ENCODE data around the gene PRDM16.

PRDM16 gene

DNA sequence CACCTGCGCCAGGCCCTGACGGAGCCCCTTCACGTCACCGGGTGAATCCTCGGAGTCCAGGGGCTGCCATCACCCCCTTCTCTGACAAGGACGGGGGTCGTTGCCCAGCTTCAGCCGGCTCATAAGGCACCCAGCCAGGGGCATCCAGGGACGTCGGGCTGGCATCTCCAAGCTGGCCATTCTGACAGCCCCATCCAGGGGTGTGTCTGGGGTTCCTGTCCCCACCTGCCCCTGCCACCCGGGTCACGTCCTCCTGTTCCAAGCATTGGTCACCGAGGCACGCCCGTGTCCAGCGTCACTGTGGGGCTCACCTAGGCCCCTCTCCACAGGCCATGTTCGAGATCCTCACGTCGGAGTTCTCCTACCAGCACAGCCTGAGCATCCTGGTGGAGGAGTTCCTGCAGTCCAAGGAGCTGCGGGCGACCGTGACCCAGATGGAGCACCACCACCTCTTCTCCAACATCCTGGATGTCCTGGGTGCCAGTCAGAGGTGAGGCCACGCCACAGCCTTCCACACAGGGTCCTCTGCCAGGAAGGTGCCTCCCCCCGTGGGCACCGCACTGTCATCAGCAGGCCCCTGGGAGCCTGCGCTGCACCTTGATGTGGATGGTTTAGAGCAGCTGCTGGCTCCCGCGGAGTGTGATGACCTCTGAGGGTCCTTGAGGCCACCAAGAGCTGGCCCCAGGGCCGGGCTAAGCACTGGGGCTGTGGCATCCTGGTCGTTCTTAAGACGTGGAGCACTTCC is 400.3 kb downstream of the PRDM16 start:
- no peak for DNase-seq

DNA sequence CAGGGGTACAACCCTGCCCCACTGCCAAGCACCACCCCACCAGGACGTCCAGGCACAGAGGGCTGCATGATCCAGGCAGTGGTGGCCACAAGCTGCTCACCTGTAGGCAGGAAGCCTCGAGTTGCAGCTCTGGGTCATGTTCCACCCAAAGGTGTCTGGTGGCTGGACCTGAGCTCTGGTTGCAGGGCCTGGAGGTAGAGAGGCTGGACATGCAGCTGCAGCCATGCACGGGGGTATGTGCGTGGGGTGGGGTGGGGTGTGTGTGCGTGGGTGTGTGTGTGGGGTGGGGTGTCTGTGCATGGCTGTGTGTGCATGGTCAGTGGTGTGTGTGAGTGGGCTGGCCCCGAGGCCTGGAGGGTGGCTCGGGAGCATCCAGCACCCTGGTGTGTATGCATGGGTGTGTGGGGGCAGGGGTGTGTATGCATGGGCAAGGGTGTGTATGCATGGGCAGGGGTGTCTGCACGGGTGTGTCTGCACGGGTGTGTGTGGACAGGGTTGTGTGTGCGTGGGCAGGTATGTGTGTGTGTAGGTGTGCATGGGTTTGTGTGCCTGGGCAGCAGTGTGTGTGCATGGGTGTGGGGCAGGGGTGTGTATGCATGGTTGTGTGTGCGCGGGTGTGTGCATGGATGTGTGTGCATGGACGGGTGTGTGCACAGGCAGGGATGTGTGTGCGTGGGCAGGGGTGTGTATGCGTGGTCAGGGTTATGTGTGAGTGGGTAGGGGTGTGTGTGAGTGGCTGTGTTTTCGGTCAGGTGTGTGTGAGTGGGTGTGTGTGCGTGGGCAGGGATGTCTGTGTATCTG is 401.0 kb downstream of the PRDM16 start:
- no peak for DNase-seq

DNA sequence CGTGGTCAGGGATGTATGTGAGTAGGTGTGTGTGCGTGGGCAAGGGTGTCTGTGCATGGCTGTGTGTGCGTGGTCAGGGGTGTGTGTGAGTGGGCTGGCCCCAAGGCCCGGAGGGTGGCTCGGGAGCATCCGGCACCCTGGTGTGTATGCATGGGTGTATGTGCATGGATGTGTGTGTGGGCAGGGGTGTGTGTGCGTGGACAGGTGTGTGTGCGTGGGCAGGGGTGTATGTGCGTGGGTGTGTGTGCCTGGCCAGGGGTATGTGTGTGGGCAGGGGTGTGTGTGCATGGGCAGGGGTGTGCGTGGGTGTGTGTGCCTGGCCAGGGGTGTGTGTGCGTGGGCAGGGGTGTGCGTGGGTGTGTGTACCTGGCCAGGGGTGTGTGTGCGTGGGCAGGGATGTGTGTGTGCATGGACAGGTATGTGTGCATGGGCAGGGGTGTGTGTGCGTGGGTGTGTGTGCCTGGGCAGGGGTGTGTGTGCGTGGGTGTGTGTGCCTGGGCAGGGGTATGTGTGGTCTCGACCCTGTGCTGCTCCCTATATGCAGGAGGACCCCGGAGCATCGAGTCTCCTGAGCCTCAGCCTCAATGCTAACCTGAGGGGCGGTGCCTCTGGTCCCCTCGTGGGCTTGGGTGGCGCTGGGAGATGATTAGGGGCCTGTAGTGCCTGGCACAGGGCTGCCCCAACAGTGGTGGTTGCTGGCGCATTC is 401.8 kb downstream of the PRDM16 start:
- DNase-seq: no peak

DNA sequence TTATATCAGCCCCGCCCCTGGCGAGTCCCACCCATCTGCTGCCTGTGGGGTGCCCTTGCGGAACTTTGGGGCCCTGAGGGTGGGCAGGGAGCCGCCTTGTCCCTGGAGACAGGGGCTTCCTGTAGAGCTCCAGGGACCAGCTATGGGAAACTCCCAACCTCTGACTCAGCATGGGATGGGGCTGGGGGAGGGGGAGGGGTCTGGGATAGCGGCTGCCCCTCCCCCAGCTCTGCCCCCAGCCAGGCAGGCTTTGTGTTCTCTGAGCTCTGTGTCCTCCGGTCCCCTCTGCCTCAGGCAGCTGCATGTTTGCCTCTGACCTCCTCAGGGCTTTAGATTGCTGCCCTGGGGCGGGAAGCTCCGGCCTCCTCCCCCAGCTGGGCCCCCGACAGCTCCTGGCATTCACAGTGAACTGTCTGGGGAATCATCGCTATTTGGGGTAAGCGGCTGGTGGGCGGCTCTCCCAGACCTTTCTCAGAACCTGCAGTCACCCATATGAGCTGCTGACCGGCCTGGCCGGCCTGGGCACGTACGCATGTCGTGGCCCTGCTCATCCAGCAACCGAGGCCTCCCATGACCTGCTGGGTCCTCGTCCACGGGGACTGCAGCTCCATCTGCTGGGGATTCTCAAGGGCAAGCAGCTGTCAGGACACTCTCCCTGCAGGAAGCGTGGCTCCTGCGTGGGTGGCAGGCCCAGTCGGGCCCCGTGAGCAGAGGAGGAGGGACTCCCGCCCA is 402.5 kb downstream of the PRDM16 start:
- DNase-seq: no peak

DNA sequence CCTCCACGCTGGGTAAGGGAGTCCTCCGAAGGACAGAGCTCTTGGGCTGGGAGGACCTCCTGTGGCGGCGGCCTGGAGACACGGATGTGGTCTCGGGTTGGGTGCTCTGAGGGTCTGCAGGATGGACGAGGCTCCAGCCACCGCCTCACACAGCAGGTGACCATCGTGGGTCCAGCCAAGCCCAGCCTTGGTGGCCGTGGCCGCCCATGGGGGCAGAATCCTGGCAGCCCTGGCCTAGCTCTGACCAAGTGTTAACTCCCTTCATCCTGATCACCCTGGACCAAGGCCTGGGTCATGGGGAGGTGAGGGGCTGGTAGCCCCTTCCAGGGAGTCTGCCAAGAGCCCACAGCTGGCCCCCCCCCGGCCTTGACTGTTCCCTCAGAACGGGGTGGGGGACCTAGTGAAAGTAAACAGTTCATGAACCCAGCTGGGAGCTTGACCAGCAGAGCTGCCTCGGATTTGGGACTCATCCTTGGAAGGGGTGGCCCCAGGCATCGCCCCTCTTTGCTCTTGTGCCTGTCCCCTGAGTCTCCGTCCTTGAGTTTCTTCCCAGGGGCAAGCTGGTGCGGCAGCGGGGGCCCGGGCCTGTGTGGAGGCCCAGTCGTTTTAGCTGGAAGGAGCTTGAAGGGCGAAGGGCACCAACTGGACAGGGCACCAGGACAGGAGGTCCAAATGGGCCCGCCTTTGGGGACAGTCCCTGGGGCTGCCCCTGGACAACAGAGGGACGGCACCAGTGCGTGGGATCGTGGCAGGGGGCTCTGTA is 403.3 kb downstream of the PRDM16 start:
- no peak for DNase-seq

DNA sequence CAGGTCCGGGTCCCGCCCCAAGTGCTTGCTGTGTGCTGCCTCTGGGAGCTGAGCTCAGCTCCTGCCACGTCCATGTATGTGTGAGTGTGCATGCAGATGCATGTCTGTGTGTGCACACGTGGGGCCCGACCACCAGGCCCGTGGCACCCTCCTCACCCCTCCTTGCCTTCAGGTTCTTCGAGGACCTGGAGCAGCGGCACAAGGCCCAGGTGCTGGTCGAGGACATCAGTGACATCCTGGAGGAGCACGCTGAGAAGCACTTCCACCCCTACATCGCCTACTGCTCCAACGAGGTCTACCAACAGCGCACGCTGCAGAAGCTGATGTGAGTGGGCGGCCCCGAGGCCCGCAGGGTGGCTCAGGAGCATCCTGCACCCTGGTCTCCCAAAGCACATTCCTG is 403.9 kb downstream of the PRDM16 start:
- DNase-seq: no peak

DNA sequence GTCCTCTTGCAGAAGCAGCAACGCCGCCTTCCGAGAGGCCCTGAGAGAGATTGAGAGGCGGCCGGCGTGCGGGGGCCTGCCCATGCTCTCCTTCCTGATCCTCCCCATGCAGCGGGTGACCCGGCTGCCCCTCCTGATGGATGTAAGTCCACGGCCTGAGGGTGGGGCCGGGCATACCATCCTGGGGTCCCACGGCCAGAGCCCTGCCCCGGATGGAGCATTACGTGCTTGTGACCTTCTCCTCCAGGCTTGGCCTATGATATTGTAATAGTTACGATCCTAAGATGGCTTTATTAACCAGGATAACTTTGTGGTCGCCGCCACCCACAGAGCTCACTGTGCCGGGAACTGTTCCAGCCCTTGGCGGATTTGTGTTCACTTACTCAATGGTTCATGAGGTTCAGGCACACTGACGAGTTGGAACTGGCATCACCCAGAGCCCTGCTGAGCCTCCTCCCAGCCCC is 404.4 kb downstream of the PRDM16 start:
- no peak for DNase-seq

DNA sequence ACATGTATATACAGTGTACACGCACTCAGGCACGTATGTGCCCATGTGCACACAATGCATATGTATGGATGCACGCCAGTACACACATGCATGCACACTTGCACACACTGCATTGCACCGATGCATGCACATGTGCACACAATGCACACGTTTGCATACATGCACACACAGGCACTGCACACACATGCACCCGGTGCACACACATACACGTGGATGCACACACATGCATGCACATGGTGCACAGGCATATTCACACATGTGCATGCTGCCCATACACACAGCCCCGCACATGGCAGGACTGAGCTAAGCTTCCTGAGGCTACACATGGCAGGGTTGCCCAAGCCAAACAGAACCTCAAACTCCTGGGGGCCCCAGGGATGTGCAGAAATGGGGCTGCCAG is 405.0 kb downstream of the PRDM16 start:
- DNase-seq: no peak

DNA sequence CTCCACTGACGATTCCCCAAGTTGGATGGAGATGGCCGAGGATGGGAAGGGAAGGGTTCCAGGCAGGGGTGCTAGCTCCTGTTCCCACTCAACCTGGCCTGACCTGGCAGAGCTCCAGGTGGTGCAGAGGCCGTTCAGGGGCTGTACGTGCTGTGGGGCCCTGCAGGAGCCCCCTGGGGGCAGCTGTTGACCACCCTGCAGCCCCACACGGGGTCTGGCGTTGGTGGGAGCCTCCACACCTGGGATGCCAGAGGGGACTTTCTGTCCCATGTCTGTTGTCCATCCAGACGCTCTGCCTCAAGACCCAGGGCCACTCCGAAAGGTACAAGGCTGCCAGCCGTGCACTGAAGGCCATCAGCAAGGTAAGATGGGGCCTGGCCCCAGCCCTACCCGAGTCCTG is 405.4 kb downstream of the PRDM16 start:
- DNase-seq: no peak

DNA sequence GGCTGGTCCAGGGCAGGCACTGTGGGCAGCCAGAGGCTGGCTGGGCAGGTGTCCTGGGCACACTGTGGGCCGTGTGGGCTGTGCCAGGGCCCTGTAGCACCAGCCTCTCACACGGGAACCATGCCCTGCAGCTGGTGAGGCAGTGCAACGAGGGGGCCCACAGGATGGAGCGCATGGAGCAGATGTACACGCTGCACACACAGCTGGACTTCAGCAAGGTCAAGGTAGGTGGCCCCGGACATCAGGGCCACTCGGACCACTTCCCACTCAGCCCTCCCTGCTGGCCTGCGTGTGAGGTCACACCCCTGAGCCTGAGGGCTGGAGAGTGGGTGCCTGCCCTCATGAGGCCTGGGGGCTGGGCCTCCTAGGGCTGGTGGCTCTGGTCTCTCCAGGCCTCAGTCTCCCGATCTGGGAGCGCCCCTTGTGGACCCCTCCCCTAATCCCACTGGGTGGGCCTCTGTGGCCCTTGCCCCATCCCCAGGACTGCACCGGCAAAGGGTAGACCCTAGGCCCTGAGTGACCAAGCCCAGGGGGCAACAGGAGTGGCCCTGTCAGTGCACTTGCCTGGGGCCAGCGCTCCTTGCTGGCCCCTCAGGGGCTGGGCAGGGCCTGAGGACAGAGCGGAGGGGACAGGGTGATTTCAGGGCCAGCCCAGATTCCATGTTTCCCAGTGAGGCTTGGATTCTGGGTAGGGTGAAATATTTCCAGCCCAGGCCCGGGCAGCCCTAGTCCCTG is 407.0 kb downstream of the PRDM16 start:
- DNase-seq: no peak

DNA sequence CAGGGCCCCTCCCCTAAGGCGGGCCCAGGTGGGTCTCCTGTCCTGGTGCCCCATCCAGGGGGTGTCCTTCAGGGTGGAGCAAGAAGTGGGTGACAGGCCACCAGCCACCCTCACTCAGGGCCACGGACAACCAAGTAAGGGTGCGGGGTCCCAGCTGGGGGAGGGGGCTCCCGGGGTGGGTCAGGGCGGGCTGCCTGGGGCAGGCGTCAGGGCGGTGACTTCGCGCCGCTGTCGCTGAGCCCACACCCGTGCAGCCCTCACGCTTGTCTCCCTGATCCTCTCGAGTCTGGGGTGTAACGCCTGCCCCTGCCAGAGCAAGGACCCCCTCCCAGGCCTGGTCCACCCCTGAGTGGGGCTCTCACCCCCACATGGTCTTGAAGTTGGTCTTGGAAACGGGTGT is 407.7 kb downstream of the PRDM16 start:
- DNase-seq: no peak

DNA sequence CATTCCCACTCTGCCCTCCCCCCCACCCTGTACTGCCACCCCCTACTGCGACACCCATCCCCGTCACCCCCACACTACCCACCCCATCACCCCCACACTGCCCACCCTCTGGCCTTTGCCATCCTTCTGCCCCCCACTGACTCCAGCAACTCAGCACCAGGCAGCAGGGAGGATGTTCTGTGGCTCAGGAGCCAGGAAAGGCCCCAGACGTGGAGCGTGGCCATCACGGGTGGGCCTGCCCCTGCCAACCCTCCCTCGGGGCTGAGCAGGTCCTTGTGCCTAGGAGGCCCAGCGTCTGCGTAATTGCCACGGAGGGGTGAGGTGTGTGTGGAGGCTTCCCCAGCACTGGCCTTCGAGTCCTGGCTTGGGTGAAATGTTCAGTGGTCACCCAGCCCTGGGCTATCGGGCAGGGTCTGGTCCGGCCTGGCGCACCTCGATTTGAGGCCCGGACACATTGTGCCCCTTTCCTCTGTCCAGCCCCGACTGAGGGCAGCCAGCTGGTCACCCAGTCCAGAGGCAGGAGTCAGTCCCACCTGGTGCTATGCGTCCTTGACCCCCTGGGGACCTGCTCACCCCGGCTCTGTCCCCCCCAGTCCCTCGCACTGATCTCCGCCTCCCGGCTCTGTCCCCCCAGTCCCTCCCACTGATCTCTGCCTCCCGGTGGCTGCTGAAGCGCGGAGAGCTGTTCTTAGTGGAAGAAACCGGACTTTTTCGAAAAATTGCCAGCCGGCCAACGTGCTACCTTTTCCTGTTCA is 408.4 kb downstream of the PRDM16 start:
- no peak for DNase-seq

DNA sequence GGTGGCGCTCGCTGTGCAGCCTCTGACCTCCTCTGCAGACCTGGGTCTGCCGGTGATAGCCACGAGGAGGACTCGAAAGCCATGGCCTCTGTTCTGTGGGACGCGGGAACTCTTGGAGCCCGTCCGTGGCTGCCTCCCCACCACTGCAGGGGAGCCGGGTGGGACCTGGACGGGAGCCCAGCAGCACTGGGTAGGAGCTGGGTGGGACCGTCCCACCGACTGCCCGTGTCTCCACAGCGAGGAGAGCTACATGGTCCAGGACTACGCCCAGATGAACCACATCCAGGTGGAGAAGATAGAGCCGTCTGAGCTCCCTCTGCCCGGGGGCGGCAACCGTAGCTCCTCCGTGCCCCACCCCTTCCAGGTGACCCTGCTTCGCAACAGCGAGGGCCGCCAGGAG is 409.2 kb downstream of the PRDM16 start:
- DNase-seq: no peak

DNA sequence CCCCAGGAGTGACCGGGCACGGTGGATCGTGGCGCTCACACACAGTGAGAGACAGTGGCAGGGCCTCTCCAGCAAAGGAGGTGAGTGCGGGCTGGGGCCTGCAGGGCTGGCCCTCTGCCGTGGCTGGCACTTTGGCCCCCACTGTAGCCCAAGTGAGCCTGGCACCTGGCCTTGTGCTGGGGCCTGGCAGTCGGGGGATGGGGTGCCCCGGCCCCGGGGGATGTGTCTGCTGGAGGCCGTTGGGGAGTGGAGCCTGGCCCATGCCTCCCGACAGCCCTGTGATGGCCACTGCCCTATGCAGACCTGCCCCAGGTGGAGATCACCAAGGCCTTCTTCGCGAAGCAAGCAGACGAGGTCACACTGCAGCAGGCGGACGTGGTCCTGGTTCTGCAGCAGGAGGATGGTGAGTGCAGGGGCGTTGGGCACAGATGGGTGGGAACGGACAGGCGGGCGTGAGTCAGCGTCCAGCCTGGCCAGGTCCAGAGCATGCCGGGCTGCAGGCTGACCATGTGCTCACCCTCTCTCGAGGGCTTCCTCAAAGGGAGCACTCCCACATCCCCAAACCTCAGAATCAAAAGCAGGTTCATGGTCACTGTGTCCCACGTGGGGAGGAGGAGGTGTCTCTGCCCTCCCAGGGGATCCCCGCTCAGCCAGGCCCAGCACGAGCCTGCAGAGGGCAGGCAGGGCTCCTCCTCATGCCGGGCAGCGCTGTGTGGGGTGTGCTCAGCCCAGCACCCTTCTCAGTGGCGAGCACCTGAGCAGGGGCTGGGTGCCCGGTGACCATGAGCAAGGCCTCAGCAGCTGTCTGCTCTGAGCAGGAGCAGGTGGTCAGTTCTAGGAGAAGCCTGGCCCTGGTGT is 410.7 kb downstream of the PRDM16 start:
- no peak for DNase-seq

DNA sequence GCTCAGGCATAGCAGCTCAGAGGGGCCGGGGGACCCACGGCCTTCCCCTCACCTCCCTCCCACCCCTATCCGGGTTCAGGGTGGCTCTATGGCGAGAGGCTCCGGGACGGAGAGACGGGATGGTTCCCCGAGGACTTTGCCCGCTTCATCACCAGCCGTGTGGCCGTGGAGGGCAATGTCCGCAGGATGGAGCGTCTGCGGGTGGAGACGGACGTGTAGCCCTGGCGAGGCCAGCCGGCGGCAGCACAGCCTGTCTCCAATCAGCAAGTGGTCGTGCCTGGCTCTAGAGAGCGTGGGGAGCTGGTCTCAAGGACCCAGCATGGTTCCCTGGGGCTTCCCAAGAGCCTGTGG is 411.3 kb downstream of the PRDM16 start:
- no peak for DNase-seq

DNA sequence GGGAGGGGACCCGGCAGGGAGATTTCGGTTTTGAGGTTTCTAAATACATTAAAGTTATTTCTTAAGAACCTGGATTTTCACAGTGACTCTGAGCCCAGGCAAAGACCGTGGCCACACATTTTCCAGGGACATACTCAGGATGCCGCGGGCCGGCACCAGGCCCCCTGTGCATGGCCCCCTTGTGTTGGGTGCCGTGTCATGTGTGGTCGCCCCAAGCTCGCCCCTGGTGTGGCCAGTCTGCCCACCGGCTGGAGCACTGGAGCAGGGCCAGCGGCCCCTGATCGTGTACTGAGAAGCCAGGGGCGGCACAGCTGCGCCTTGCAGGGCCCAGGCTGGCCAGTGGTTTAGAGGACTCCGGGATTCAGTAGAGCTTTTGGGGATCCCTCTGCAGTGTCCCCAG is 412.0 kb downstream of the PRDM16 start:
- no peak for DNase-seq

DNA sequence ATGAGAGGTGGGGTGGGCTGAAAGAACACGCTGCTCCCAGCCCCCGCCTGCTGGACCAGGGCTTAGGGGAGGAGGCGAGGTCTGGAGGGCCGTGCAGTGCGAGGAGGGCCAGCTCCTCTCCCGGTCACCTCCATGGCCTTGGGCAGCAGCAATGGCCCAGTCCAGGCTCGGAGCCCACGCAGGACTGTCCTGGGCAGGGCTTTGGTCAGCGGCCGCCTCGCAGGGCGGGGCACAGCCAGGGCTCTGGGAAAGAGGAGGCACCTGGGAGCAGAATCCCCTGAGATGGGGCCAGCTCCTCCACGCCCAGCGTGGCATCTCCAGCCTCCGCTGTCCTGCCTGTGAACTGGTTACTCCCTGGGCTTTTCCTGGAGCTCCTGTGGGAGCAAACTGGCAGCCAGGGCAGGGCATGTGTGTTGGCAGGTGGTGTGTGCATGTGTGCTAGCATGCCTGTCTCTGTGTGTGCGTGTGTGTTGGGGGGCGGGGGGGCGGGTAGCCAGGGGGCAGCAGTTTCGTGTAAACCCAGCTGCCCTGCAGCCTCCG is 412.9 kb downstream of the PRDM16 start:
- no peak for DNase-seq

DNA sequence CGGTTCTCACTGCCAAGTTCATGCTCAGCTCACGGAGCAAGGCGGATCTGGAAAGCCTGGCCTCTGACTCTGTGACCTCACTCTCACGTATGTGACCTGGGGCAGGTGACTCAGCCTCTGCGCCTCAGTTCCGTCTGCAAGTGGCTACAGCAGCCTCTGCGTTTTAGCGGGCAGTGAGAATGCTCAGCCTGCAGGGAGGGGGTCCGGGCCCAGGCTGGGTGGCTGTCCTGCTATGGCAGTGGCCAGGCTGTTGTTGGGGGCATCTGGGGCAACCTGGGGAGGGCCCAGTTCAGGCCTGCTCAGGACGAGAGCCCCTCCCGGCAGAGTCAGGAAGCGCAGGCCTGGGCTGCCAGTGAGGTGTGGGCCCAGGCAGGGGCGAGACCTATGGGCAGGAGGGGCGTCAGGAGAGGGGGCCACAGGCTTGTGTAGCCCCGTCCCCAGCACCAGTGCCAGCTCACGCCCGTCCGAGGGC is 413.4 kb downstream of the PRDM16 start:
- no peak for DNase-seq

DNA sequence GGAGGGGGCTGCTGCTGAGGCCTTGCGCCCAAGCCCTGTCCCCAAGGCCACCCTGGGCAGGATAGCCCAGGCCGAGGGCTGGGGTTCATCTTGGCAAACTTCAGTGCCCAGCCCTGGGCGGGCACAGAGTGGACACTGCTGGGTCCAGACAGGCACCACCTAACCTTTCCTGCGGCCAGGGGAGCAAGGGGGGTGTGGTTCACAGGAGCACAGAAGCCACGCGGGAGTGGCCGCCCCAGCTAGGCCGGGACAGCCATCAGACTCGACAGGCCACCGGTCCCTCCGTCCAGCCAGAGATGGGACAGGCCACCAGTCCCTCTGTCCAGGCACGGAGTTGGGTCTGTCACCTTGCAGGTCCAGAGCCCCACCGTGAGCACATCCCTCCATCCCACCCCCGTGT is 414.4 kb downstream of the PRDM16 start:
- DNase-seq: no peak
